GM12878 (cell line): ENCODE measurements around the gene STK17A.

Experiments used
- CHD4 ChIP-seq: fragments of 200-600 bp; sonication (generic); IDR thresholded peaks from 2 replicates; pipeline ENCODE4 v1.6.1; 2016; ENCODE audit warnings: mild to moderate bottlenecking
- MAX ChIP-seq: IDR thresholded peaks from 2 replicates; pipeline ENCODE4 v1.6.1; 2012; ENCODE audit warnings: low read depth, low read length, improper control_type of control experiment
- NRF1 ChIP-seq: conservative IDR thresholded peaks from 2 replicates; pipeline ENCODE4 v1.6.1; 2011; ENCODE audit warnings: mild to moderate bottlenecking, low read depth, low read length, improper control_type of control experiment
- POLR2A ChIP-seq: IDR thresholded peaks from 2 replicates; pipeline ENCODE4 v1.6.1; 2011; ENCODE audit warnings: low read depth, mild to moderate bottlenecking, low read length
- SMC3 ChIP-seq: IDR thresholded peaks from 2 replicates; pipeline ENCODE4 v1.6.1; 2011; ENCODE audit warnings: low read length, improper control_type of control experiment, borderline replicate concordance
- TF ChIP-seq, protein P1 (sequence below), 3 experiments: IDR thresholded peaks in 2 of 3; conservative IDR thresholded peaks in 1 of 3; 2 replicates each; pipeline ENCODE4 v1.5.1; 2011; ENCODE audit warnings: low read depth in 3 of 3, low read length in 3 of 3, mild to moderate bottlenecking in 3 of 3, control low read depth in 2 of 3, moderate library complexity in 2 of 3, inconsistent platforms in 1 of 3, mixed read lengths in 1 of 3; ENCODE audit not compliant: control insufficient read depth in 2 of 3, insufficient read depth in 1 of 3; ENCODE audit errors: extremely low read depth in 1 of 3
- TF ChIP-seq, protein P2 (sequence below): IDR thresholded peaks from 2 replicates; pipeline ENCODE4 v1.6.1; 2012; ENCODE audit warnings: low read depth, low read length, improper control_type of control experiment

- TF ChIP-seq, protein P1, sequence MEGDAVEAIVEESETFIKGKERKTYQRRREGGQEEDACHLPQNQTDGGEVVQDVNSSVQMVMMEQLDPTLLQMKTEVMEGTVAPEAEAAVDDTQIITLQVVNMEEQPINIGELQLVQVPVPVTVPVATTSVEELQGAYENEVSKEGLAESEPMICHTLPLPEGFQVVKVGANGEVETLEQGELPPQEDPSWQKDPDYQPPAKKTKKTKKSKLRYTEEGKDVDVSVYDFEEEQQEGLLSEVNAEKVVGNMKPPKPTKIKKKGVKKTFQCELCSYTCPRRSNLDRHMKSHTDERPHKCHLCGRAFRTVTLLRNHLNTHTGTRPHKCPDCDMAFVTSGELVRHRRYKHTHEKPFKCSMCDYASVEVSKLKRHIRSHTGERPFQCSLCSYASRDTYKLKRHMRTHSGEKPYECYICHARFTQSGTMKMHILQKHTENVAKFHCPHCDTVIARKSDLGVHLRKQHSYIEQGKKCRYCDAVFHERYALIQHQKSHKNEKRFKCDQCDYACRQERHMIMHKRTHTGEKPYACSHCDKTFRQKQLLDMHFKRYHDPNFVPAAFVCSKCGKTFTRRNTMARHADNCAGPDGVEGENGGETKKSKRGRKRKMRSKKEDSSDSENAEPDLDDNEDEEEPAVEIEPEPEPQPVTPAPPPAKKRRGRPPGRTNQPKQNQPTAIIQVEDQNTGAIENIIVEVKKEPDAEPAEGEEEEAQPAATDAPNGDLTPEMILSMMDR (IDR thresholded peaks at IDR 0.05 in 2 of 3, conservative IDR thresholded peaks at IDR 0.05 in 1 of 3; ENCODE audit: control insufficient read depth in 2 of 3, extremely low read depth in 1 of 3, insufficient read depth in 1 of 3, low read depth in 3 of 3, low read length in 3 of 3), result no peak
- TF ChIP-seq SMC3, result no peak
- TF ChIP-seq MAX, result no peak
- TF ChIP-seq POLR2A, result no peak
- TF ChIP-seq, protein P2, sequence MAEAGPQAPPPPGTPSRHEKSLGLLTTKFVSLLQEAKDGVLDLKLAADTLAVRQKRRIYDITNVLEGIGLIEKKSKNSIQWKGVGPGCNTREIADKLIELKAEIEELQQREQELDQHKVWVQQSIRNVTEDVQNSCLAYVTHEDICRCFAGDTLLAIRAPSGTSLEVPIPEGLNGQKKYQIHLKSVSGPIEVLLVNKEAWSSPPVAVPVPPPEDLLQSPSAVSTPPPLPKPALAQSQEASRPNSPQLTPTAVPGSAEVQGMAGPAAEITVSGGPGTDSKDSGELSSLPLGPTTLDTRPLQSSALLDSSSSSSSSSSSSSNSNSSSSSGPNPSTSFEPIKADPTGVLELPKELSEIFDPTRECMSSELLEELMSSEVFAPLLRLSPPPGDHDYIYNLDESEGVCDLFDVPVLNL, result no peak
- TF ChIP-seq NRF1, result no peak
- TF ChIP-seq CHD4, result no peak
Measured at GRCh38 chr7:43624156-43624555, 41.2 kb downstream of the STK17A start.
